BE2C (cell line): Measurements from ENCODE around the gene TPST1.

Experiments used
- DNase-seq: peaks from one replicate; pipeline ENCODE4 v3.0.0-alpha.2; 2020
- H3K27me3 ChIP-seq: fragments of 250-450 bp; sonication (Bioruptor Pico); 2 replicates; pipeline ENCODE4 v1.5.1; 2020; ENCODE audit warnings: mild to moderate bottlenecking
- H3K36me3 ChIP-seq: fragments of 250-450 bp; sonication (Bioruptor Pico); 2 replicates; pipeline ENCODE4 v1.5.1; 2020; ENCODE audit warnings: mild to moderate bottlenecking
- H3K4me1 ChIP-seq: fragments of 250-450 bp; sonication (Bioruptor Pico); 2 replicates; pipeline ENCODE4 v1.5.1; 2020
- H3K4me3 ChIP-seq: 2 replicates; pipeline ENCODE4 v1.5.1; 2011; ENCODE audit warnings: low read depth, low read length
- H3K9me3 ChIP-seq: fragments of 250-450 bp; sonication (Bioruptor Pico); 2 replicates; pipeline ENCODE4 v1.5.1; 2020
- TF ChIP-seq, protein P1 (sequence below): IDR thresholded peaks from 2 replicates; pipeline ENCODE4 v1.5.1; 2012; ENCODE audit warnings: mild to moderate bottlenecking, low read depth, low read length

Gene TPST1

GRCh38 chr7:66176914-66177313 lies 28.2 kb upstream of the TPST1 start:
- Histone ChIP-seq H3K4me3 (no peak overlapping the region), H3K27me3 (no peaks in the 10 kb centered on the region), H3K4me1 (peaks cover 3% of the 10 kb centered on the region; the same call in 1 of the 2 replicates), H3K9me3 (no peaks in the 10 kb centered on the region), H3K36me3 (no peaks in the 10 kb centered on the region)
- TF ChIP-seq, protein P1, sequence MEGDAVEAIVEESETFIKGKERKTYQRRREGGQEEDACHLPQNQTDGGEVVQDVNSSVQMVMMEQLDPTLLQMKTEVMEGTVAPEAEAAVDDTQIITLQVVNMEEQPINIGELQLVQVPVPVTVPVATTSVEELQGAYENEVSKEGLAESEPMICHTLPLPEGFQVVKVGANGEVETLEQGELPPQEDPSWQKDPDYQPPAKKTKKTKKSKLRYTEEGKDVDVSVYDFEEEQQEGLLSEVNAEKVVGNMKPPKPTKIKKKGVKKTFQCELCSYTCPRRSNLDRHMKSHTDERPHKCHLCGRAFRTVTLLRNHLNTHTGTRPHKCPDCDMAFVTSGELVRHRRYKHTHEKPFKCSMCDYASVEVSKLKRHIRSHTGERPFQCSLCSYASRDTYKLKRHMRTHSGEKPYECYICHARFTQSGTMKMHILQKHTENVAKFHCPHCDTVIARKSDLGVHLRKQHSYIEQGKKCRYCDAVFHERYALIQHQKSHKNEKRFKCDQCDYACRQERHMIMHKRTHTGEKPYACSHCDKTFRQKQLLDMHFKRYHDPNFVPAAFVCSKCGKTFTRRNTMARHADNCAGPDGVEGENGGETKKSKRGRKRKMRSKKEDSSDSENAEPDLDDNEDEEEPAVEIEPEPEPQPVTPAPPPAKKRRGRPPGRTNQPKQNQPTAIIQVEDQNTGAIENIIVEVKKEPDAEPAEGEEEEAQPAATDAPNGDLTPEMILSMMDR = no peak
- no peak for DNase-seq

GRCh38 chr7:66178258-66178657 lies 26.9 kb upstream of the TPST1 start:
- Histone ChIP-seq H3K36me3 (no peaks in the 10 kb centered on the region), H3K4me3 (no peak overlapping the region), H3K4me1 (no peaks in the 10 kb centered on the region), H3K9me3 (no peaks in the 10 kb centered on the region), H3K27me3 (no peaks in the 10 kb centered on the region)
- no peak for DNase-seq
- TF ChIP-seq, protein P1 = no peak

- Histone ChIP-seq H3K4me3 (no peak overlapping the region), H3K27me3 (no peaks in the 10 kb centered on the region), H3K9me3 (no peaks in the 10 kb centered on the region), H3K4me1 (no peaks in the 10 kb centered on the region), H3K36me3 (no peaks in the 10 kb centered on the region)
- TF ChIP-seq, protein P1 = no peak
- no peak for DNase-seq
Measured at GRCh38 chr7:66181329-66181728, 23.8 kb upstream of the TPST1 start.

DNA sequence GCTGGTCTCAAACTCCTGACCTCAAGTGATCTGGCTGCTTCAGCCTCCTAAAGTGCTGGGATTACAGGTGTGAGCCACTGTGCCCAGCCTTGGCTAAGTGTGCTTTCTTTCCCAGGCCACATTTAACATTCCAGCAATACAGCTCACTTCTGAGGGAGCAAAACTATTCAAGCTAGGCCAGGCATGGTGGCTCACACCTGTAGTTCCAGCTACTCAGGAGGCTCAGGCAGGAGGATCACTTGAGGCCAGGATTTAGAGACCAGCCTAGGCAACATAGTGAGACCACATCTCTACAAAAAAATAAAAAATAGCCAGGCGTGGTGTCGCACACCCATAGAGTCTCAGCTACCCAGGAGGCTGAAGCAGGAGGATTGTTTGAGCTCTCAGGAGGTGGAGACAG lies 23.3 kb upstream of the TPST1 start:
- TF ChIP-seq, protein P1 = no peak
- H3K27me3 ChIP-seq = no peaks in the 10 kb centered on the region
- DNase-seq = no peak
- H3K36me3 ChIP-seq = no peaks in the 10 kb centered on the region
- H3K9me3 ChIP-seq = no peaks in the 10 kb centered on the region
- no peaks in the 10 kb centered on the region for H3K4me1 ChIP-seq
- no peak overlapping the region for H3K4me3 ChIP-seq

GRCh38 chr7:66182920-66183319 lies 22.2 kb upstream of the TPST1 start:
- Histone ChIP-seq H3K9me3 (no peaks in the 10 kb centered on the region), H3K4me3 (no peak overlapping the region), H3K4me1 (no peaks in the 10 kb centered on the region), H3K27me3 (no peaks in the 10 kb centered on the region), H3K36me3 (no peaks in the 10 kb centered on the region)
- no peak for DNase-seq
- TF ChIP-seq, protein P1 = no peak

DNA sequence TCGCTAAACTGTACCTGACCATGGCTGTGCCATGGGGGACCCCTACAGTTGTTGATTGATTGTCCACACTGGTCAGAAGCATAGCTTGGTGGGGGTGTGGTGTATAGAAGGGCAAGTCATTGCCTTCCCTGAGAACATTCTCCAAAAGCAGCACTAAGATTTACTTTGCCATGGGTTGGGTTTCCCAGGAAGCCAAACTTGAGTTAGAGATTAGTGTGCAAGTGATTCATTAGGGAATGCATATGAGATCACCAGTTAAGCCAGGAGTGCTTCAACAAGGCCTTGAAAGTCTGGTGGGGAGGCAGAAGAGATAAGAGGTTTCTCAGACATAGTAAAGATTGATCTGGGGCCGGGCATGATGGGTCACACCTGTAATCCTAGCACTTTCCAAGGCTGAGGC lies 21.4 kb upstream of the TPST1 start:
- H3K36me3 ChIP-seq = no peaks in the 10 kb centered on the region
- H3K4me1 ChIP-seq = no peaks in the 10 kb centered on the region
- H3K9me3 ChIP-seq = no peaks in the 10 kb centered on the region
- H3K4me3 ChIP-seq = no peak overlapping the region
- DNase-seq = no peak
- no peaks in the 10 kb centered on the region for H3K27me3 ChIP-seq
- TF ChIP-seq, protein P1 = no peak
